HL-60/S4 (cell line): ENCODE data around the gene FAM20C.

Source experiments
- in situ Hi-C: fragments of 300-500 bp; cut with MboI; formaldehyde crosslinking; loops from 2 replicates; pipeline ENCODE4 v1.14.3; 2022; ENCODE audit warnings: low sequenced_read_pairs

FAM20C gene

GRCh38 chr7:222716-223041 lies 30.3 kb downstream of the FAM20C start:
- in situ Hi-C loops = no loop called here

GRCh38 chr7:223118-223800 lies 30.9 kb downstream of the FAM20C start:
- in situ Hi-C loops = no loop called here

- in situ Hi-C loops = no loop called here
Observed at GRCh38 chr7:223861-224260, 31.5 kb downstream of the FAM20C start.

DNA sequence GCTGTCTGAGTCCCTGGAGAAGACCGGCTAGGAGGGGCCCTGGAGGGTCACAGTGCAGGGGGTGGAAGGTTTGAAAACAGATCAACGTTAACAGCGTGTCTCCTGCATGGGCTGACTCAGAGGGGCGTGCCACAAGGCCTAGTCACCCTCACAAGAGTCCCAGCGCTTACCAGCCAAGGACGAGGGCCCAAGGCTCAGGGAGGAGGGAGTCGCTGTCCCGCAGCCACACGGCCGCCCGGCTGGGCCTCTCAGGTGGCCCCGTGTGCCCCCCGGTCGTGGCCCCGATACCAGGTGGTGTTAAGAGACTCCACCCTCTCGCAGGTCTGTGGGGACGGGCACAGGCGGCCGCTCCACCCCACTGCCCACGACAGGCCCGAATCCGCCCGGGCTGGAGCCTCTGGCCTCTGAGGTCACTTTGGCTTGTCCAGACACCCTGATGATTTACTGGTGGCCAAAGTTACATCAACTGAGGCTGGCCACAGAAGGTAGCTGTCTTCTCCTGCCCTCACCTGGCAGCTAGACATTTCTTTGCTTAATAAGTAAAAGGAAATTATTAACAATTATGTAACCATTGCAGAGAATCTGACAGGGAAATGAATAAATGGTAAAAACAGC lies 34.0 kb downstream of the FAM20C start:
- in situ Hi-C loops = no loop called here

GRCh38 chr7:227926-228325 lies 35.6 kb downstream of the FAM20C start:
- in situ Hi-C loops = no loop called here

DNA sequence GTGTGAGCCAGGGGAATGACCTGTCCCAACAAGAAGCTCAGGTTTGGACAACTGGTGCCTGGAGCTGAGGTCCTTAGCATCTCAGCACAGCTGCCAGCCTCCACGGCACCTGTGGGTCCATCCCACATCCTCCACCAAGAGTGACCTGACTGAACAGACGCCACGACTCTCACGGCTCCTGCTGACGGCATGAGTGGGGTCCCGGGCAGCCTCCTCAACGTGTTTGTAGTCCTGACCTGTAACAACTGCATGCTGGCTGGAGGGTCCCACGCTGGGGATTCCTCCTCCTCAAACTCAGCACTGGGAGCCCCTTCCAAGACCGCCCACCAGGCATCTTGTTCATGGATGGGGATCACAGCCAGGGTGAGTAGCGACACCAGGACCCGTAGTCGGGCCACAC lies 36.2 kb downstream of the FAM20C start:
- in situ Hi-C loops = no loop called here

GRCh38 chr7:229184-229964 lies 37.0 kb downstream of the FAM20C start:
- in situ Hi-C loops = no loop called here

- in situ Hi-C loops = no loop called here
Observed at GRCh38 chr7:230274-230673, 37.9 kb downstream of the FAM20C start.

DNA sequence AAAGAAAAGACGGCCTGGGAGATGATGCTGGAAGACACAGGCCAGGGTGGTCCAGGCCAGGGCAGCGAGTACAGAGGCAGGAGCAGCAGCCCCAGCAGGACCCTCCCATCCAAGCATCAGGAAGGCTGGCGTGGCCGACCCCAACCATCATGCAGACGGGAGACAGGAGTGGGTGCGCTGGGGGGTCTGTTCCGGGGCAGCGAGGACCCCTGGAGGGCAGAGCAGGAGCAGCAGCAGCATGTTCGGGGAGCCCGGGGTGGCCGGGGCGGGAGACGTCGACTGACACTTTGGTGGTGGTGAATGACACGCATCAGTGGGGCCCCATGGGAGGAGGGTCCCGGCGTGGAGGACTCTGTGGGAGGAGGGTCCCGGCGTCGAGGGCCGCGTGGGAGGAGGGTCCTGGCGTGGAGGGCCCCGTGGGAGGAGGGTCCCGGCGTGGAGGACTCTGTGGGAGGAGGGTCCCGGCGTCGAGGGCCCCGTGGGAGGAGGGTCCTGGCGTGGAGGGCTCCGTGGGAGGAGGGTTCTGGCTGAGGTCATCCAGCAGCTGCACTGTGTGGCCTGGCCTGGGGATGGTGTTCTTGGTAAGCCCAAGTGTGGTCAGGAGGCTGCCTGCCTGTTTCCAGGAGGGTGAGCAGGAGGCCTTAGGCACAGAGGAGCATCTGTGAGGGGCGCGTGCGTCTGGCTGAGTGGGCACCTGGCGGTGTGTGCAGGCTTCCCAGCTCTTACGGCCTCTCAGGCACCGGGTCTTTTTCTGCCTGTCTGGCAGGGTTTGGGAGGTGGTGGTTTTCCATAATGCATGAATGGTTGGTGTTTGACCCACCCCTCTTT lies 38.9 kb downstream of the FAM20C start:
- in situ Hi-C loops = no loop called here

GRCh38 chr7:231858-232246 lies 39.5 kb downstream of the FAM20C start:
- in situ Hi-C loops = no loop called here

- in situ Hi-C loops = no loop called here
Observed at GRCh38 chr7:232410-233248, 40.3 kb downstream of the FAM20C start.

DNA sequence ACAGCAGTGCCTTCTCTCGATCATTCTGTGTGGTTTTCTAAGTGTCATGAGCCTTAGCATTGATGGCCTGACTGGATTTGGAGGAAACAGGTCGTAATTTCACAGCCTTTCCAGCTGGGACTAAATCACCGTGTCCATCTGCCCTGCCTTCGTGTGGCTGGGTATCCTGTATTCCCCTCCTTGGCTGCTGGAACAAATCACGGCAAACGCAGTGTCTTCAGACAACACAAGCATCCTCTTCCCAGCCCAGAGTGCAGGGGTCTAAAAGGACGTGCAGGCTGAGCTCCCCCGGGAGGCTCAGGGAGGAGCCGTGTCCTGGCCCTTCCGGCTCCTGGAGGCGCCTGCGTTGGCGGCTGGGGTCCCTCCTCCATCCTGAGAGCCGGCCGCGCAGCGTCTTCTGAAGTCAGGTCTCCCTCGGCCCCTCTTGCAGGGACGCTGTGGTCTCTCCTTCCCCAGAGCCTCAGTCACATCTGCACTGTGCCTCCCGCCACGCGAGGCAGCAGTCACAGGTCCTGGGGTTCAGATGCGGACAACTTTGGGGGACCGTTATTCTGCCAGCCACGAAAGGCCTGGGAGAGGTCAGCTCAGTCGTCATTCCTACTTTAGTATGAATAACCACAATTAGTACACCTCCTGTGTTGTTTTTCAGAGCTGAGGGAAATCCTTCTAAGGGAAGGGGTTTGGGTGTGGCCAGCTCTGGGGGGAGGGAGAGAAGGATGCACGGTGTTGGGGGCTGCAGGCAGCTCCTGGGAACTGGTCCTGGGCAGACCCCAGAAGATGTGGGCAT lies 41.1 kb downstream of the FAM20C start:
- in situ Hi-C loops = no loop called here

DNA sequence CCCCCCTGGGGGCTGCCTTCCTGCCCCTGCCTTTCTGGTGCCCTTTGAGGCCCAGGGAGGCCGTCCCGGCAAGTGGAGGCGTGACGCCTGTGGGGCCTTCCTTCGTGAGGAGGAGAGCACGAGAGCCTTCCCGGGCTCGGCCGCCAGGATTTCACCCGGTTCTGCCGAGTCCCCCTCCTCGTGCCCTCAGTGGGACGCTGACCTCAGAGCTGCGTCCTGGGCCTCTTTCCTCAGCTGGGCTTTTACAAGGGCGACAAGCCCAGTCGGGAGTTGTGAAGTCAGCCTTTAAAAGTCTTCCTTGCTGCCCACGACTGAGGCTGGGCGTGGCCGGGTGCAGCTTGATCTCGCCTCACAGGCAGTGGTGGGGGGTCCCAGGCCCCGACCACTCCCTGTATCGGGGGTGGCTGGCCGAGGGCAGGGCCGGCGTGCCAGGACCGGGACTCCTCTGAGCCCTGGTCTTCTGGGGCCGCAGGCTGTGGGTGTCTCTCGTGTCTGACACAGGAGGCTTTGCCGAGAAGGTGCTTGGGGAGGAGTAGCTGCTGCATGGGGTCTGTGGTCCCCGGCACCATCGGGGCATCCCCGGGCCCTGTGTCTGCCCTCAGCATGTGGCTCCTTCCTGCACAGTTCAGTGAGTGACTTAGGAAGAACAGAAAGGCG lies 41.8 kb downstream of the FAM20C start:
- in situ Hi-C loops = no loop called here

GRCh38 chr7:234708-235553 lies 42.6 kb downstream of the FAM20C start:
- in situ Hi-C loops = no loop called here

DNA sequence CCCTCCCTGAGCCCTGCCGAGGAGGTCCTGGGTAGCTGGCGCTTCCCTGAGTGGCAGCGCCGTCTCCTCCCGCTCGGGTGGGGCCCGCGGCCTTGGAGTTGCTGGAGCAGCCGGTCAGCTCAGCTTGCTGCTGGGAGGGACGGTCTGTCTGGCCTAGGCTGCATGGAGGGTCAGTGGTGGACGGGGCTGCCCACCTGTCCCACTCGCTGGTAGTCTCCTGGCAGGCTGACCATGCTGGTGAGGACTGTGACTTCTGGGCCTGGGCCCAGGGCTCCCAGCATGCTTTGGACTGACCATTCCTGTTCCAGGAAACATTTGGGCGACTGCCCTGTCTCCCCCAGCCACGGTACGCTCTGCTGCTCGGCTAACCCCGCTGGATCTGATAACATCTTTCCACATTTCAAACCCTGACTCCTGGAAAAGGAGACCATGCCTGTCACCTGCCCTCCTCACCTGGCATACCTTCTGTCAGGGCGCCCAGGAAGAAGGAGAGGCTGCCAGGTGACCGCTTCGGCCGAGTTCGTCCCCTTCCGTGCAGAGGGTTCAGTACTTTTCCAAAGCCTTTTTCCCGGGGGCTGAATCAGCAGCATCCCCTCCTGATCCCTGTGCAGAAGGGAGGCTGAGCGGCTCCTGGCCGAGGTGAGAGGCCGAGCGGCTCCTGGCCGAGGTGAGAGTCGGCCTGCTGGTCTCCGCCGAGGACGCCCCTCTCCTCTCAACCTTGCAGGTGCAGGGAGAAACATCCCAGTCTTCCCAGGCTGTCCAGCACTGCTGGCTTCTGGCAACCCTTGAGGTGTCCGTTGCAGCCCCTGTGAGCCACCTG lies 43.4 kb downstream of the FAM20C start:
- in situ Hi-C loops = no loop called here

- in situ Hi-C loops = no loop called here
Observed at GRCh38 chr7:236967-237366, 44.6 kb downstream of the FAM20C start.

GRCh38 chr7:237385-237784 lies 45.0 kb downstream of the FAM20C start:
- in situ Hi-C loops = no loop called here
